ENCODE data around the gene FABP7.
A peak's percentile ranks its signal among the peaks of the same experiment; 100 is the strongest.

The FABP7 gene

GRCh38 chr6:122758927-122759334, 20.6 kb upstream of the FABP7 start:
- DNase-seq (ENCODE audit: low spot score) = no peak
- FAIRE-seq = no peak

GRCh38 chr6:122760330-122760729, 19.2 kb upstream of the FABP7 start:
- DNase-seq (ENCODE audit: low spot score) = no peak
- FAIRE-seq = no peak

- FAIRE-seq = no peak
Measured at GRCh38 chr6:122766256-122766655, 13.3 kb upstream of the FABP7 start.

GRCh38 chr6:122770835-122771601, 8.5 kb upstream of the FABP7 start:
- FAIRE-seq (no peak), DNase-seq (ENCODE audit: low spot score) (no peak)

More at GRCh38 chr6:122766256-122766655, 13.3 kb upstream of the FABP7 start:
- DNase-seq (ENCODE audit: low spot score) = no peak

- DNase-seq (ENCODE audit: low spot score) = no peak
- FAIRE-seq = no peak
Measured at GRCh38 chr6:122772724-122773415, 6.6 kb upstream of the FABP7 start.

GRCh38 chr6:122775975-122776374, 3.5 kb upstream of the FABP7 start:
- no peak for DNase-seq (ENCODE audit: low spot score)
- FAIRE-seq = no peak

GRCh38 chr6:122778302-122778701, 1.2 kb upstream of the FABP7 start:
- no peak for FAIRE-seq

GRCh38 chr6:122778985-122779661, 393 bp upstream of the FABP7 start:
- no peak for DNase-seq (ENCODE audit: low spot score)
- FAIRE-seq = no peak

More at GRCh38 chr6:122778302-122778701, 1.2 kb upstream of the FABP7 start:
- no peak for DNase-seq (ENCODE audit: low spot score)

- no peak for DNase-seq (ENCODE audit: low spot score)
- FAIRE-seq = no peak
Measured at GRCh38 chr6:122780114-122780513, 598 bp downstream of the FABP7 start.

GRCh38 chr6:122781716-122782115, 2.2 kb downstream of the FABP7 start:
- DNase-seq (ENCODE audit: low spot score) (no peak), FAIRE-seq (no peak)

- DNase-seq (ENCODE audit: low spot score) (no peak), FAIRE-seq (no peak)
Measured at GRCh38 chr6:122783401-122783800, 3.9 kb downstream of the FABP7 start.

- no peak for FAIRE-seq
- DNase-seq (ENCODE audit: low spot score) = no peak
Measured at GRCh38 chr6:122785891-122786290, 6.4 kb downstream of the FABP7 start.

GRCh38 chr6:122787721-122788120, 8.2 kb downstream of the FABP7 start:
- FAIRE-seq = no peak

GRCh38 chr6:122788208-122788607, 8.7 kb downstream of the FABP7 start:
- FAIRE-seq (no peak), DNase-seq (ENCODE audit: low spot score) (no peak)

More at GRCh38 chr6:122787721-122788120, 8.2 kb downstream of the FABP7 start:
- no peak for DNase-seq (ENCODE audit: low spot score)

- DNase-seq (ENCODE audit: low spot score) (no peak), FAIRE-seq (no peak)
Measured at GRCh38 chr6:122788663-122789181, 9.2 kb downstream of the FABP7 start.

GRCh38 chr6:122789182-122790027, 9.9 kb downstream of the FABP7 start, which contains the start of gene SMPDL3A:
Gene SMPDL3A (plus strand): TSS chr6:122789258. CDS start chr6:122789347, 89 bp downstream.
- peak; percentile 61 for DNase-seq (ENCODE audit: low spot score)
- FAIRE-seq = peak; percentile 59

GRCh38 chr6:122790028-122790422, 10.5 kb downstream of the FABP7 start:
- no peak for DNase-seq (ENCODE audit: low spot score)
- FAIRE-seq = no peak

GRCh38 chr6:122790423-122791309, 11.2 kb downstream of the FABP7 start:
- DNase-seq (ENCODE audit: low spot score) = no peak
- peak; percentile 11 for FAIRE-seq

GRCh38 chr6:122791310-122791679, 11.8 kb downstream of the FABP7 start:
- DNase-seq (ENCODE audit: low spot score) (no peak), FAIRE-seq (no peak)

GRCh38 chr6:122792766-122793165, 13.2 kb downstream of the FABP7 start:
- no peak for DNase-seq (ENCODE audit: low spot score)
- FAIRE-seq = no peak

Data from RCC 7860 (cell line).